Neural cell (in vitro differentiated cells): ENCODE measurements around the gene MTHFD1L. TPM values are rescaled to one million over a fixed set of nuclear protein-coding genes. Genes with fewer than 3 reads are reported as not detected.

Source experiments
- H2AFZ ChIP-seq: fragments of 200-600, 300-800 bp; sonication (generic), shearing (Covaris generic); 2 replicates; pipeline ENCODE4 v1.6.0; 2014; ENCODE audit warnings: low read depth, mild to moderate bottlenecking, antibody characterized with exemption, low read length, moderate library complexity
- H3F3A ChIP-seq: fragments of 200-600 bp; shearing (Covaris generic); 2 replicates; pipeline ENCODE4 v1.6.1; 2016; ENCODE audit warnings: mild to moderate bottlenecking, moderate library complexity, mixed read lengths, antibody characterized with exemption, low read length; ENCODE audit not compliant: insufficient read depth, poor library complexity, severe bottlenecking
- H3K27ac ChIP-seq: fragments of 200-600, 300-800 bp; sonication (generic), shearing (Covaris generic); 2 replicates; pipeline ENCODE4 v1.5.1; 2014; ENCODE audit warnings: mild to moderate bottlenecking, low read length, moderate library complexity
- H3K27me3 ChIP-seq: fragments of 300-800, 200-600 bp; sonication (generic), shearing (Covaris generic); 2 replicates; pipeline ENCODE4 v1.6.0; 2014; ENCODE audit warnings: mild to moderate bottlenecking, low read depth, low read length, moderate library complexity; ENCODE audit not compliant: insufficient read depth
- H3K36me3 ChIP-seq: fragments of 300-800, 200-600 bp; sonication (generic), shearing (Covaris generic); 2 replicates; pipeline ENCODE4 v1.5.1; 2014; ENCODE audit warnings: mild to moderate bottlenecking, antibody characterized with exemption, low read length, moderate library complexity; ENCODE audit not compliant: insufficient read depth
- H3K4me2 ChIP-seq: fragments of 300-800, 200-600 bp; sonication (generic), shearing (Covaris generic); 2 replicates; pipeline ENCODE4 v1.6.0; 2014; ENCODE audit warnings: mild to moderate bottlenecking, low read length
- H3K4me3 ChIP-seq: fragments of 300-800, 200-600 bp; sonication (generic), shearing (Covaris generic); 2 replicates; pipeline ENCODE4 v1.5.1; 2014; ENCODE audit warnings: mild to moderate bottlenecking, low read length, moderate library complexity
- H3K79me2 ChIP-seq: fragments of 200-600 bp; shearing (Covaris generic); replicated peaks from 2 replicates; pipeline ENCODE4 v1.6.0; 2014; ENCODE audit warnings: mild to moderate bottlenecking, low read length, moderate library complexity; ENCODE audit not compliant: insufficient read depth
- H3K9ac ChIP-seq: fragments of 300-800, 200-600 bp; sonication (generic), shearing (Covaris generic); 2 replicates; pipeline ENCODE4 v1.6.1; 2016; ENCODE audit warnings: mild to moderate bottlenecking, low read length, mixed read lengths
- H3K9me2 ChIP-seq: fragments of 200-600 bp; shearing (Covaris generic); 2 replicates; pipeline ENCODE4 v1.6.1; 2016; ENCODE audit warnings: mild to moderate bottlenecking, low read length, mixed read lengths; ENCODE audit not compliant: insufficient read depth
- H3K9me3 ChIP-seq: fragments of 200-600, 300-800 bp; sonication (generic), shearing (Covaris generic); 2 replicates; pipeline ENCODE4 v1.6.1; 2016; ENCODE audit warnings: mild to moderate bottlenecking, mixed run types, low read length, moderate library complexity, mixed read lengths
- H4K20me1 ChIP-seq: fragments of 200-600 bp; shearing (Covaris generic); 2 replicates; pipeline ENCODE4 v1.6.1; 2016; ENCODE audit warnings: mild to moderate bottlenecking, mixed run types; ENCODE audit not compliant: insufficient read depth
- EP300 ChIP-seq: fragments of 450-650 bp; conservative IDR thresholded peaks from 2 replicates; pipeline ENCODE4 v1.6.1; 2014; ENCODE audit warnings: antibody characterized with exemption, mild to moderate bottlenecking, moderate library complexity; ENCODE audit not compliant: poor library complexity, severe bottlenecking
- EZH2 ChIP-seq: fragments of 200-600, 300-800 bp; shearing (Covaris generic), sonication (generic); IDR thresholded peaks from 2 replicates; pipeline ENCODE4 v1.6.1; 2014; ENCODE audit warnings: antibody characterized with exemption, low read length, borderline replicate concordance, mild to moderate bottlenecking; ENCODE audit not compliant: insufficient read depth, poor library complexity, severe bottlenecking
- MXI1 ChIP-seq: fragments of 450-650 bp; conservative IDR thresholded peaks from 2 replicates; pipeline ENCODE4 v1.6.1; 2014; ENCODE audit warnings: antibody characterized with exemption, mild to moderate bottlenecking; ENCODE audit not compliant: poor library complexity, severe bottlenecking
- POLR2AphosphoS5 ChIP-seq: IDR thresholded peaks from 2 replicates; pipeline ENCODE4 v1.6.1; 2012
- RAD21 ChIP-seq: fragments of 450-650 bp; conservative IDR thresholded peaks from 2 replicates; pipeline ENCODE4 v1.6.1; 2014; ENCODE audit warnings: antibody characterized with exemption, mild to moderate bottlenecking, moderate library complexity
- SMC3 ChIP-seq: fragments of 450-650 bp; conservative IDR thresholded peaks from 2 replicates; pipeline ENCODE4 v1.6.1; 2014; ENCODE audit warnings: antibody characterized with exemption, mild to moderate bottlenecking, moderate library complexity; ENCODE audit not compliant: poor library complexity
- TAF1 ChIP-seq: IDR thresholded peaks from 2 replicates; pipeline ENCODE4 v1.6.1; 2012; ENCODE audit warnings: low read depth
- polyA plus RNA-seq: library from polyadenylated mRNA; depleted of rRNA; stranded (reverse); fragments of >200 nt; gene quantifications from 2 replicates; pipeline ENCODE4 v1.2.3, GENCODE V29; 2014
- TF ChIP-seq, protein P1 (sequence below): IDR thresholded peaks from 2 replicates; pipeline ENCODE4 v1.6.1; 2012; ENCODE audit warnings: borderline replicate concordance
- TF ChIP-seq, protein P2 (sequence below): fragments of 450-650 bp; IDR thresholded peaks from 2 replicates; pipeline ENCODE4 v1.5.1; 2014; ENCODE audit warnings: antibody characterized with exemption, mild to moderate bottlenecking, moderate library complexity; ENCODE audit not compliant: poor library complexity, severe bottlenecking

MTHFD1L gene
- polyA plus RNA-seq, 1 donor from 2014 or later, result 6.3 TPM

DNA sequence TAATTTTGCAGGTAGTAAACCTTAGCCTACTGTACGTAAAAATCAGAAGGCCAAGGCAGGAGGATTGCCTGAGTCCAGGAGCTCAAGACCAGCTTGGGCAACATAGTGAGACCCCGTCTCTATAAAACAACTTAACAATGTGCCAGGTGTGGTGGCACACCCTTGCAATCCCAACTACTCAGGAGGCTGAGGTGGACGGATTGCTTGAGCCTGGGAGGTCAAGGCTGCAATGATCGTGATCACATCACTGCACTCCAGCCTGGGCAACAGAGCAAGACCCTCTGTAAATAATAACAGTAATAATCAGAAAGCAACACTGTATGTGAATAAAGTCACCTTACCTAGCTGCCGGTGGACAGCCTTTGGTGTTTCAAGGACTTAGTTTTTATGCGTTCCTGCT is 48.9 kb downstream of the MTHFD1L start:
- Histone ChIP-seq H3K27me3 (no peaks in the 10 kb centered on the region), H3K79me2 (no peaks in the 10 kb centered on the region), H4K20me1 (no peaks in the 10 kb centered on the region), H3K36me3 (no peaks in the 10 kb centered on the region), H3K4me2 (no peak overlapping the region), H3K9me3 (no peaks in the 10 kb centered on the region), H3K27ac (no peak overlapping the region), H3K9me2 (no peaks in the 10 kb centered on the region), H3K9ac (no peak overlapping the region), H2AFZ (no peak overlapping the region), H3F3A (no peaks in the 10 kb centered on the region), H3K4me3 (no peak overlapping the region)
- TF ChIP-seq POLR2AphosphoS5, result no peak
- no peak for TF ChIP-seq EZH2
- no peak for TF ChIP-seq MXI1
- no peak for TF ChIP-seq RAD21
- no peak for TF ChIP-seq SMC3
- TF ChIP-seq, protein P1, sequence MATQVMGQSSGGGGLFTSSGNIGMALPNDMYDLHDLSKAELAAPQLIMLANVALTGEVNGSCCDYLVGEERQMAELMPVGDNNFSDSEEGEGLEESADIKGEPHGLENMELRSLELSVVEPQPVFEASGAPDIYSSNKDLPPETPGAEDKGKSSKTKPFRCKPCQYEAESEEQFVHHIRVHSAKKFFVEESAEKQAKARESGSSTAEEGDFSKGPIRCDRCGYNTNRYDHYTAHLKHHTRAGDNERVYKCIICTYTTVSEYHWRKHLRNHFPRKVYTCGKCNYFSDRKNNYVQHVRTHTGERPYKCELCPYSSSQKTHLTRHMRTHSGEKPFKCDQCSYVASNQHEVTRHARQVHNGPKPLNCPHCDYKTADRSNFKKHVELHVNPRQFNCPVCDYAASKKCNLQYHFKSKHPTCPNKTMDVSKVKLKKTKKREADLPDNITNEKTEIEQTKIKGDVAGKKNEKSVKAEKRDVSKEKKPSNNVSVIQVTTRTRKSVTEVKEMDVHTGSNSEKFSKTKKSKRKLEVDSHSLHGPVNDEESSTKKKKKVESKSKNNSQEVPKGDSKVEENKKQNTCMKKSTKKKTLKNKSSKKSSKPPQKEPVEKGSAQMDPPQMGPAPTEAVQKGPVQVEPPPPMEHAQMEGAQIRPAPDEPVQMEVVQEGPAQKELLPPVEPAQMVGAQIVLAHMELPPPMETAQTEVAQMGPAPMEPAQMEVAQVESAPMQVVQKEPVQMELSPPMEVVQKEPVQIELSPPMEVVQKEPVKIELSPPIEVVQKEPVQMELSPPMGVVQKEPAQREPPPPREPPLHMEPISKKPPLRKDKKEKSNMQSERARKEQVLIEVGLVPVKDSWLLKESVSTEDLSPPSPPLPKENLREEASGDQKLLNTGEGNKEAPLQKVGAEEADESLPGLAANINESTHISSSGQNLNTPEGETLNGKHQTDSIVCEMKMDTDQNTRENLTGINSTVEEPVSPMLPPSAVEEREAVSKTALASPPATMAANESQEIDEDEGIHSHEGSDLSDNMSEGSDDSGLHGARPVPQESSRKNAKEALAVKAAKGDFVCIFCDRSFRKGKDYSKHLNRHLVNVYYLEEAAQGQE, result no peak
- no peak for TF ChIP-seq EP300
- TF ChIP-seq TAF1, result no peak
- TF ChIP-seq, protein P2, sequence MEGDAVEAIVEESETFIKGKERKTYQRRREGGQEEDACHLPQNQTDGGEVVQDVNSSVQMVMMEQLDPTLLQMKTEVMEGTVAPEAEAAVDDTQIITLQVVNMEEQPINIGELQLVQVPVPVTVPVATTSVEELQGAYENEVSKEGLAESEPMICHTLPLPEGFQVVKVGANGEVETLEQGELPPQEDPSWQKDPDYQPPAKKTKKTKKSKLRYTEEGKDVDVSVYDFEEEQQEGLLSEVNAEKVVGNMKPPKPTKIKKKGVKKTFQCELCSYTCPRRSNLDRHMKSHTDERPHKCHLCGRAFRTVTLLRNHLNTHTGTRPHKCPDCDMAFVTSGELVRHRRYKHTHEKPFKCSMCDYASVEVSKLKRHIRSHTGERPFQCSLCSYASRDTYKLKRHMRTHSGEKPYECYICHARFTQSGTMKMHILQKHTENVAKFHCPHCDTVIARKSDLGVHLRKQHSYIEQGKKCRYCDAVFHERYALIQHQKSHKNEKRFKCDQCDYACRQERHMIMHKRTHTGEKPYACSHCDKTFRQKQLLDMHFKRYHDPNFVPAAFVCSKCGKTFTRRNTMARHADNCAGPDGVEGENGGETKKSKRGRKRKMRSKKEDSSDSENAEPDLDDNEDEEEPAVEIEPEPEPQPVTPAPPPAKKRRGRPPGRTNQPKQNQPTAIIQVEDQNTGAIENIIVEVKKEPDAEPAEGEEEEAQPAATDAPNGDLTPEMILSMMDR, result no peak

DNA sequence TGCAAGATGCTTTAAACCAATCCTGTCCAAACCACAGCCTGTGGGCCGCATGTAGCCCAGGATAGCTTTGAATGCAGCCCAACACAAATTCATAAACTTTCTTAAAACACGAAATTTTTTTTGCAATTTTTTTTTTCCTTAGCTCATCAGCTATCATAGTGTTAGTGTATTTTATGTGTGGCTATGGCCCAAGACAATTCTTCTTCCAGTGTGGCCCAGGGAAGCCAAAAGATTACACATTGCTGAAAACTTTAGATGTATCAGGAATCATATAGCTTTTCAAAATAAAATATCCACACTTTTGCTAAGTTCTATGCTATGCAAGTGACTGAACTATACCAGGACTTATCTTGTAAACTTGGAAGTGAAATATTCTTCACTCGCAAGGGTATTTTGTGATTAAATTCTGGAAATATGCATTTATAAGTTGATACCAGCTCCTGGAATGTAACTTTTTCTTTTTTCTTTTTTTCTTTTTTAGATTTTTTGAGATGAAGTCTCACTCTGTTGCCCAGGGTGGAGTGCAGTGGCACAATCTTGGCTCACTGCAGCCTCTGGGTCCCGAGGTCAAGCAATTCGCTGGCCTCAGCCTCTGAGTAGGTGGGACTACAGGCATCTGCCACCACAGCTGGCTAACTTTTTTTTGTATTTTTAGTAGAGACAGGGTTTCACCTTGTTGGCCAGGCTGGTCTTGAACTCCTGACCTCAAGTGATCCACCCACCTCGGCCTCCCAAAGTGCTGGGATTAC is 49.8 kb downstream of the MTHFD1L start:
- no peak overlapping the region for H3K4me3 ChIP-seq
- no peaks in the 10 kb centered on the region for H3K9me3 ChIP-seq
- no peak overlapping the region for H2AFZ ChIP-seq
- TF ChIP-seq TAF1 (no peak), SMC3 (no peak), RAD21 (no peak), EP300 (no peak), EZH2 (no peak), MXI1 (no peak), POLR2AphosphoS5 (no peak)
- TF ChIP-seq, protein P1, result no peak
- TF ChIP-seq, protein P2, result no peak
- H3K27me3 ChIP-seq, result no peaks in the 10 kb centered on the region
- H3K27ac ChIP-seq, result no peak overlapping the region
- H3K36me3 ChIP-seq, result no peaks in the 10 kb centered on the region
- no peaks in the 10 kb centered on the region for H4K20me1 ChIP-seq
- H3F3A ChIP-seq, result no peaks in the 10 kb centered on the region
- no peak overlapping the region for H3K9ac ChIP-seq
- H3K4me2 ChIP-seq, result no peak overlapping the region
- H3K9me2 ChIP-seq, result no peaks in the 10 kb centered on the region
- no peaks in the 10 kb centered on the region for H3K79me2 ChIP-seq
